Liver (tissue), 9 donors: ENCODE data around the gene NTF4. TPM values are rescaled to one million over a fixed set of nuclear protein-coding genes. Genes with fewer than 3 reads are reported as not detected.

Experiments
- DNase-seq: peaks from one replicate; pipeline ENCODE4 v3.0.0-alpha.2; 2017; ENCODE audit warnings: low spot score
- H3K27ac ChIP-seq, 2 donors: one replicate each; pipeline ENCODE4 v1.7.0; 2013; ENCODE audit warnings: inconsistent platforms in 2 of 2, low read length in 2 of 2, control low read depth in 1 of 2, low read depth in 1 of 2, mild to moderate bottlenecking in 1 of 2
- H3K27me3 ChIP-seq, 4 donors: one replicate each; pipeline versions ENCODE4 v1.6.1 to v1.7.0; 2013; ENCODE audit warnings: low read length in 3 of 4, inconsistent platforms in 1 of 4, mild to moderate bottlenecking in 1 of 4, moderate library complexity in 1 of 4; ENCODE audit not compliant: control insufficient read depth in 4 of 4, insufficient read depth in 4 of 4
- H3K36me3 ChIP-seq, 4 donors: one replicate each; pipeline versions ENCODE4 v1.6.1 to v1.7.0; 2013; ENCODE audit warnings: low read length in 3 of 4, mild to moderate bottlenecking in 3 of 4, low read depth in 1 of 4, moderate library complexity in 1 of 4; ENCODE audit not compliant: control insufficient read depth in 4 of 4, insufficient read depth in 3 of 4
- H3K4me1 ChIP-seq, 4 donors: one replicate each; pipeline versions ENCODE4 v1.6.1 to v1.7.0; 2013; ENCODE audit warnings: low read length in 3 of 4, mild to moderate bottlenecking in 3 of 4, moderate library complexity in 1 of 4; ENCODE audit not compliant: control insufficient read depth in 4 of 4, insufficient read depth in 4 of 4
- H3K4me3 ChIP-seq, 3 donors: one replicate each; pipeline versions ENCODE4 v1.6.1 to v1.7.0; 2013; ENCODE audit warnings: low read length in 3 of 3, control low read depth in 1 of 3, low read depth in 1 of 3, mild to moderate bottlenecking in 1 of 3
- H3K9ac ChIP-seq, 2 donors: one replicate each; pipeline ENCODE4 v1.7.0; 2013; ENCODE audit warnings: low read length in 2 of 2, mild to moderate bottlenecking in 2 of 2, moderate library complexity in 2 of 2, control low read depth in 1 of 2, low read depth in 1 of 2
- H3K9me3 ChIP-seq, 4 donors: one replicate each; pipeline versions ENCODE4 v1.6.1 to v1.7.0; 2013; ENCODE audit warnings: low read length in 3 of 4; ENCODE audit not compliant: control insufficient read depth in 4 of 4
- EGR1 ChIP-seq, 2 donors: IDR thresholded peaks; 2 replicates each; pipeline ENCODE4 v1.6.1; 2016 to 2018; ENCODE audit warnings: antibody characterized with exemption in 2 of 2, low read depth in 2 of 2
- FOXA1 ChIP-seq: IDR thresholded peaks from 2 replicates; pipeline ENCODE4 v1.6.1; 2016; ENCODE audit warnings: antibody characterized with exemption
- FOXA2 ChIP-seq: IDR thresholded peaks from 2 replicates; pipeline ENCODE4 v1.6.1; 2016; ENCODE audit warnings: antibody characterized with exemption
- GABPA ChIP-seq, 2 donors: IDR thresholded peaks in 1 of 2; conservative IDR thresholded peaks in 1 of 2; 2 replicates each; pipeline ENCODE4 v1.6.1; 2016; ENCODE audit warnings: antibody characterized with exemption in 2 of 2, mild to moderate bottlenecking in 1 of 2, moderate library complexity in 1 of 2
- HNF4G ChIP-seq: IDR thresholded peaks from 2 replicates; pipeline ENCODE4 v1.6.1; 2016; ENCODE audit warnings: antibody characterized with exemption
- JUND ChIP-seq, 2 donors: IDR thresholded peaks; 2 replicates each; pipeline ENCODE4 v1.6.1; 2016; ENCODE audit warnings: antibody characterized with exemption in 2 of 2
- NR2F2 ChIP-seq: IDR thresholded peaks from 2 replicates; pipeline ENCODE4 v1.6.1; 2016; ENCODE audit warnings: antibody characterized with exemption
- RAD21 ChIP-seq, 2 donors: IDR thresholded peaks; 2 replicates each; pipeline ENCODE4 v1.6.1; 2016; ENCODE audit warnings: antibody characterized with exemption in 2 of 2, mild to moderate bottlenecking in 2 of 2
- RXRA ChIP-seq, 2 donors: IDR thresholded peaks; 2 replicates each; pipeline ENCODE4 v1.6.1; 2017 to 2018; ENCODE audit warnings: antibody characterized with exemption in 2 of 2, mild to moderate bottlenecking in 1 of 2
- SP1 ChIP-seq: IDR thresholded peaks from 2 replicates; pipeline ENCODE4 v1.6.1; 2018; ENCODE audit warnings: antibody characterized with exemption, mild to moderate bottlenecking
- TAF1 ChIP-seq: conservative IDR thresholded peaks from 2 replicates; pipeline ENCODE4 v1.6.1; 2016; ENCODE audit warnings: antibody characterized with exemption, mild to moderate bottlenecking
- WGBS: extraction: QIAGEN DNeasy Blood & Tissue Kit; methylation state at CpG from one replicate; pipeline ENCODE4 v1.1.7; 2013; 5-methylcytosine and 5-hydroxymethylcytosine counted together
- polyA plus RNA-seq, 2 donors: library from polyadenylated mRNA; stranded (reverse) in 1 of 2; unstranded in 1 of 2; fragments of 200-250 nt in 1 of 2; fragments of >200 nt in 1 of 2; fragmentation: Nextera tagmentation in 1 of 2; extraction: Ambion mirVana in 1 of 2; gene quantifications; one replicate each; pipeline versions ENCODE4 v1.2.1 to v1.2.3, GENCODE V29; 2013 to 2015
- total RNA-seq, 2 donors: library from RNA; depleted of rRNA; stranded (reverse); fragments of >200 nt; gene quantifications; one replicate each; pipeline ENCODE4 v1.2.3, GENCODE V29; 2014
- TF ChIP-seq, protein P1 (sequence below): IDR thresholded peaks from 2 replicates; pipeline ENCODE4 v1.6.1; 2016; ENCODE audit warnings: antibody characterized with exemption
- TF ChIP-seq, protein P2 (sequence below): IDR thresholded peaks from 2 replicates; pipeline ENCODE4 v1.6.1; 2016; ENCODE audit warnings: antibody characterized with exemption, mild to moderate bottlenecking
- TF ChIP-seq, protein P3 (sequence below): IDR thresholded peaks from 2 replicates; pipeline ENCODE4 v1.6.1; 2016; ENCODE audit warnings: antibody characterized with exemption
- TF ChIP-seq, protein P4 (sequence below): IDR thresholded peaks from 2 replicates; pipeline ENCODE4 v1.6.1; 2016; ENCODE audit warnings: antibody characterized with exemption
- donor health status: healthy.
- donor health status: healthy.
- donor health status: healthy.
- donor health status: healthy.
- donor health status: healthy.

The NTF4 gene
- total and polyA plus RNA-seq, 4 donors = not detected

DNA sequence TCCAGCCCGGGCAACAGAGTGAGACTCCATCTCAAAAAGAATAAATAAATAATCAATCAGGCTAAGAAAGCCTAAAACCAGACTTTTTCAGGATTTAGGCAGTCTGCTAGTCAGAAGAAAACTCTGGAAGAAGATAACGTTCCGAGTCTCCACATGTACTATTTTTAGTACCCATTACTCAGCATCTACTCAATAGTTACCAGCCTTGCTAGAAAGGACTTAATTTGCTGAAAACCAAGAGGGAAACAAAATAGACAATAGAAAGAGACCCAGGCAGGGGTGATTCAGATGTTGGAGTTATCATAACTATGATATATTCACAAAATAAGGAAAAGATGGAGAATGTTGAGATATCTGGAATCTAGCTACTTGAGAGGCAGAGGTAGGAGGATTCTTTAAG is 45.9 kb upstream of the NTF4 start:
- WGBS = 47% methylated on average over 3 of the region's 3 CpGs
- no peak for TF ChIP-seq RXRA (IDR thresholded peaks at IDR 0.05)
- Histone ChIP-seq H3K27me3 (no peaks in the 10 kb centered on the region), H3K4me3 (no peak overlapping the region), H3K27ac (no peak overlapping the region), H3K9ac (no peak overlapping the region), H3K9me3 (no peaks in the 10 kb centered on the region), H3K4me1 (peaks cover 0 to 10% (median 5%) of the 10 kb centered on the region in 4 donors), H3K36me3 (peaks cover 0 to 36% (median 11%) of the 10 kb centered on the region in 4 donors)
- no peak for DNase-seq

DNA sequence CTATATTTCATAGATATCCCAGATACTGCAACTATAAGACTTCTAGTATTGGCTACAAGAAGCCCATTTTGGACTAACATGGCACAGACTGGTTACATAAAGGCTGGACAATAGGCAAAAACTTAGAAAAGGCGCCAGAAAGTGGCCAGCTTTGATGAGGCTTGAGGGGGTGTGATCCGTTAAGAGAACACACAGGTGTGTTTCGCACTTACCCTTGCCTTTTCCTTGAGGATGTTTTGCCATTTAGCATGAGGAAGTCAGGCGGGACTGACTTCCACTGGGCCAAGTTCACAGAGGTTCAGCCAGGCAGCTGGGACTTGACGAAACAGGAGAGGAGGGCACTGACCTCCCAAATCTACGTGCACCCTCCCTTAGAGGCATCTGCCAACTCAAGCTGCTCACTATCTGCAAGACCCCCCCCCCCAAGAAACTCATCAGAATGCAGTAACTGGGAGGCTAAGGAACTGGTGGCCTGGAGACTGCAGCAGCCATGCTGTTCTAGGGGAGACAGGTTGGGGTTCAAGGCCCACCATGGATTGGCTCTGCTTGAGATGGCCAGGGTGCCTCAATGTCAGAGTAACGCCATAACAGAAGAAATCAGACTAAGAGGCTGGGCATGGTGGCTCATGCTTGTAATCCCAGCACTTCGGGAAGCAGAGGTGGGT is 45.1 kb upstream of the NTF4 start:
- H3K4me1 ChIP-seq = peaks cover 0 to 7% (median 4%) of the 10 kb centered on the region in 4 donors
- H3K9ac ChIP-seq = no peak overlapping the region
- peaks cover 5 to 44% (median 15%) of the 10 kb centered on the region in 4 donors for H3K36me3 ChIP-seq
- no peak for DNase-seq
- no peak for TF ChIP-seq RAD21 (IDR thresholded peaks at IDR 0.05)
- TF ChIP-seq, protein P1, sequence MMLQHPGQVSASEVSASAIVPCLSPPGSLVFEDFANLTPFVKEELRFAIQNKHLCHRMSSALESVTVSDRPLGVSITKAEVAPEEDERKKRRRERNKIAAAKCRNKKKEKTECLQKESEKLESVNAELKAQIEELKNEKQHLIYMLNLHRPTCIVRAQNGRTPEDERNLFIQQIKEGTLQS = no peak
- TF ChIP-seq NR2F2 = no peak
- TF ChIP-seq FOXA2 = no peak
- no peak for TF ChIP-seq SP1
- no peak for TF ChIP-seq RXRA (IDR thresholded peaks at IDR 0.05)
- no peak for TF ChIP-seq HNF4G
- no peak for TF ChIP-seq TAF1
- TF ChIP-seq GABPA (IDR thresholded peaks at IDR 0.05 in 1 of 2, conservative IDR thresholded peaks at IDR 0.05 in 1 of 2) = no peak
- TF ChIP-seq, protein P2, sequence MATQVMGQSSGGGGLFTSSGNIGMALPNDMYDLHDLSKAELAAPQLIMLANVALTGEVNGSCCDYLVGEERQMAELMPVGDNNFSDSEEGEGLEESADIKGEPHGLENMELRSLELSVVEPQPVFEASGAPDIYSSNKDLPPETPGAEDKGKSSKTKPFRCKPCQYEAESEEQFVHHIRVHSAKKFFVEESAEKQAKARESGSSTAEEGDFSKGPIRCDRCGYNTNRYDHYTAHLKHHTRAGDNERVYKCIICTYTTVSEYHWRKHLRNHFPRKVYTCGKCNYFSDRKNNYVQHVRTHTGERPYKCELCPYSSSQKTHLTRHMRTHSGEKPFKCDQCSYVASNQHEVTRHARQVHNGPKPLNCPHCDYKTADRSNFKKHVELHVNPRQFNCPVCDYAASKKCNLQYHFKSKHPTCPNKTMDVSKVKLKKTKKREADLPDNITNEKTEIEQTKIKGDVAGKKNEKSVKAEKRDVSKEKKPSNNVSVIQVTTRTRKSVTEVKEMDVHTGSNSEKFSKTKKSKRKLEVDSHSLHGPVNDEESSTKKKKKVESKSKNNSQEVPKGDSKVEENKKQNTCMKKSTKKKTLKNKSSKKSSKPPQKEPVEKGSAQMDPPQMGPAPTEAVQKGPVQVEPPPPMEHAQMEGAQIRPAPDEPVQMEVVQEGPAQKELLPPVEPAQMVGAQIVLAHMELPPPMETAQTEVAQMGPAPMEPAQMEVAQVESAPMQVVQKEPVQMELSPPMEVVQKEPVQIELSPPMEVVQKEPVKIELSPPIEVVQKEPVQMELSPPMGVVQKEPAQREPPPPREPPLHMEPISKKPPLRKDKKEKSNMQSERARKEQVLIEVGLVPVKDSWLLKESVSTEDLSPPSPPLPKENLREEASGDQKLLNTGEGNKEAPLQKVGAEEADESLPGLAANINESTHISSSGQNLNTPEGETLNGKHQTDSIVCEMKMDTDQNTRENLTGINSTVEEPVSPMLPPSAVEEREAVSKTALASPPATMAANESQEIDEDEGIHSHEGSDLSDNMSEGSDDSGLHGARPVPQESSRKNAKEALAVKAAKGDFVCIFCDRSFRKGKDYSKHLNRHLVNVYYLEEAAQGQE = no peak
- TF ChIP-seq, protein P3, sequence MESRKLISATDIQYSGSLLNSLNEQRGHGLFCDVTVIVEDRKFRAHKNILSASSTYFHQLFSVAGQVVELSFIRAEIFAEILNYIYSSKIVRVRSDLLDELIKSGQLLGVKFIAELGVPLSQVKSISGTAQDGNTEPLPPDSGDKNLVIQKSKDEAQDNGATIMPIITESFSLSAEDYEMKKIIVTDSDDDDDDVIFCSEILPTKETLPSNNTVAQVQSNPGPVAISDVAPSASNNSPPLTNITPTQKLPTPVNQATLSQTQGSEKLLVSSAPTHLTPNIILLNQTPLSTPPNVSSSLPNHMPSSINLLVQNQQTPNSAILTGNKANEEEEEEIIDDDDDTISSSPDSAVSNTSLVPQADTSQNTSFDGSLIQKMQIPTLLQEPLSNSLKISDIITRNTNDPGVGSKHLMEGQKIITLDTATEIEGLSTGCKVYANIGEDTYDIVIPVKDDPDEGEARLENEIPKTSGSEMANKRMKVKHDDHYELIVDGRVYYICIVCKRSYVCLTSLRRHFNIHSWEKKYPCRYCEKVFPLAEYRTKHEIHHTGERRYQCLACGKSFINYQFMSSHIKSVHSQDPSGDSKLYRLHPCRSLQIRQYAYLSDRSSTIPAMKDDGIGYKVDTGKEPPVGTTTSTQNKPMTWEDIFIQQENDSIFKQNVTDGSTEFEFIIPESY = no peak
- TF ChIP-seq JUND (IDR thresholded peaks at IDR 0.05) = no peak
- no peak for TF ChIP-seq FOXA1
- no peak for TF ChIP-seq EGR1 (IDR thresholded peaks at IDR 0.05; ENCODE audit: low read depth in 2 of 2)
- TF ChIP-seq, protein P4, sequence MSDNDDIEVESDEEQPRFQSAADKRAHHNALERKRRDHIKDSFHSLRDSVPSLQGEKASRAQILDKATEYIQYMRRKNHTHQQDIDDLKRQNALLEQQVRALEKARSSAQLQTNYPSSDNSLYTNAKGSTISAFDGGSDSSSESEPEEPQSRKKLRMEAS = no peak
- 68% methylated on average over 8 of the region's 8 CpGs for WGBS
- no peak overlapping the region for H3K27ac ChIP-seq
- no peaks in the 10 kb centered on the region for H3K9me3 ChIP-seq
- no peaks in the 10 kb centered on the region for H3K27me3 ChIP-seq
- no peak overlapping the region for H3K4me3 ChIP-seq
